Liver (tissue), 3 donors: ENCODE data around the gene KRT76.

Experiments used
- EGR1 ChIP-seq, 2 donors: IDR thresholded peaks; 2 replicates each; pipeline ENCODE4 v1.6.1; 2016 to 2018; ENCODE audit warnings: antibody characterized with exemption in 2 of 2, low read depth in 2 of 2
- GABPA ChIP-seq, 2 donors: IDR thresholded peaks in 1 of 2; conservative IDR thresholded peaks in 1 of 2; 2 replicates each; pipeline ENCODE4 v1.6.1; 2016; ENCODE audit warnings: antibody characterized with exemption in 2 of 2, mild to moderate bottlenecking in 1 of 2, moderate library complexity in 1 of 2
- HNF4A ChIP-seq, 2 donors: conservative IDR thresholded peaks; 2 replicates each; pipeline ENCODE4 v1.6.1; 2016; ENCODE audit warnings: antibody characterized with exemption in 2 of 2, mild to moderate bottlenecking in 2 of 2
- HNF4G ChIP-seq: IDR thresholded peaks from 2 replicates; pipeline ENCODE4 v1.6.1; 2016; ENCODE audit warnings: antibody characterized with exemption
- JUND ChIP-seq, 2 donors: IDR thresholded peaks; 2 replicates each; pipeline ENCODE4 v1.6.1; 2016; ENCODE audit warnings: antibody characterized with exemption in 2 of 2
- RAD21 ChIP-seq, 2 donors: IDR thresholded peaks; 2 replicates each; pipeline ENCODE4 v1.6.1; 2016; ENCODE audit warnings: antibody characterized with exemption in 2 of 2, mild to moderate bottlenecking in 2 of 2
- SP1 ChIP-seq: IDR thresholded peaks from 2 replicates; pipeline ENCODE4 v1.6.1; 2018; ENCODE audit warnings: antibody characterized with exemption, mild to moderate bottlenecking
- TAF1 ChIP-seq: conservative IDR thresholded peaks from 2 replicates; pipeline ENCODE4 v1.6.1; 2016; ENCODE audit warnings: antibody characterized with exemption, mild to moderate bottlenecking
- YY1 ChIP-seq: IDR thresholded peaks from 2 replicates; pipeline ENCODE4 v1.6.1; 2016; ENCODE audit warnings: antibody characterized with exemption, mild to moderate bottlenecking
- ZBTB33 ChIP-seq: IDR thresholded peaks from 2 replicates; pipeline ENCODE4 v1.6.1; 2016; ENCODE audit warnings: antibody characterized with exemption
- TF ChIP-seq, protein P1 (sequence below): fragments of 150-350 bp; IDR thresholded peaks from 2 replicates; pipeline ENCODE4 v1.5.1; 2017; ENCODE audit warnings: improper control_type of control experiment, low read depth, low read length; ENCODE audit not compliant: missing input control
- TF ChIP-seq, protein P2 (sequence below): IDR thresholded peaks from 2 replicates; pipeline ENCODE4 v1.6.1; 2016; ENCODE audit warnings: antibody characterized with exemption
- TF ChIP-seq, protein P3 (sequence below): IDR thresholded peaks from 2 replicates; pipeline ENCODE4 v1.6.1; 2016; ENCODE audit warnings: antibody characterized with exemption, mild to moderate bottlenecking
- donor health status: healthy.
- donor health status: healthy.

DNA sequence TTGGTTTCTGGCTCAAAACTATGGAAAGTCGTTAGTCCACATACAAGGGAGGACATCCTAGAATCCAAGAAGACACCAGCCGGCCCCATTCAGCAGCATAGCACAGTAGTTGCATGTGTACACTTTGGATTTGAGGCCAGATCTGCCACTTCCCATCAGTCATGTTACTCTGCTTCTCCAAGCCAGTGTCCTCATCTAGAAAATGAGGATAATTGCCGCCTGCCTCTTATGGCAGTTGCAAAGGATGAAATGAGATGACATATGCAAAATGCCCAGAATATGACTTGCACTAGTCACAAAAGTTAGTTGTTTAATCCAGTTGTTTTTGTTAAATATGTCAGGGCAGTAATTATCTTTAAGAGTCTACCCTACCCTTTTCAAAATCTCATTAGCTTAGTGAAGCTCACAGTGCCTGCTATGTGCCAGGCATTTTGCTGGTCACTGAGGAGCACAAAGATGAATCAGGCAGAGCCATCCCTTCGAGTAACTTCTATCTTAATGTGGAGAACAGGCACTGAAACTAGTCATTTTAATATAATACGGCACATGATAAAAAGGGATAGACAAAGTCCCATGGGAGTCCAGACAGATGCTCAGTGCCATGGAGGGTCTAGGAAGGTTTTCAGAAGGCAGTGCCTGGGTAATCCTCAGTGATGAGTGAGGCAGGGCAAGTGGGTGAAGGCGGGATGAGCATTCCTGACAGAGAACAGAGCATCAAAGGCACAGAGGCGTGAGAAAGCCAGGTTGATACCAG is 6.6 kb upstream of the KRT76 start:
- TF ChIP-seq RAD21 (IDR thresholded peaks at IDR 0.05): no peak
- no peak for TF ChIP-seq JUND (IDR thresholded peaks at IDR 0.05)
- TF ChIP-seq EGR1 (IDR thresholded peaks at IDR 0.05; ENCODE audit: low read depth in 2 of 2): no peak
- TF ChIP-seq, protein P1, sequence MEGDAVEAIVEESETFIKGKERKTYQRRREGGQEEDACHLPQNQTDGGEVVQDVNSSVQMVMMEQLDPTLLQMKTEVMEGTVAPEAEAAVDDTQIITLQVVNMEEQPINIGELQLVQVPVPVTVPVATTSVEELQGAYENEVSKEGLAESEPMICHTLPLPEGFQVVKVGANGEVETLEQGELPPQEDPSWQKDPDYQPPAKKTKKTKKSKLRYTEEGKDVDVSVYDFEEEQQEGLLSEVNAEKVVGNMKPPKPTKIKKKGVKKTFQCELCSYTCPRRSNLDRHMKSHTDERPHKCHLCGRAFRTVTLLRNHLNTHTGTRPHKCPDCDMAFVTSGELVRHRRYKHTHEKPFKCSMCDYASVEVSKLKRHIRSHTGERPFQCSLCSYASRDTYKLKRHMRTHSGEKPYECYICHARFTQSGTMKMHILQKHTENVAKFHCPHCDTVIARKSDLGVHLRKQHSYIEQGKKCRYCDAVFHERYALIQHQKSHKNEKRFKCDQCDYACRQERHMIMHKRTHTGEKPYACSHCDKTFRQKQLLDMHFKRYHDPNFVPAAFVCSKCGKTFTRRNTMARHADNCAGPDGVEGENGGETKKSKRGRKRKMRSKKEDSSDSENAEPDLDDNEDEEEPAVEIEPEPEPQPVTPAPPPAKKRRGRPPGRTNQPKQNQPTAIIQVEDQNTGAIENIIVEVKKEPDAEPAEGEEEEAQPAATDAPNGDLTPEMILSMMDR: no peak
- TF ChIP-seq, protein P2, sequence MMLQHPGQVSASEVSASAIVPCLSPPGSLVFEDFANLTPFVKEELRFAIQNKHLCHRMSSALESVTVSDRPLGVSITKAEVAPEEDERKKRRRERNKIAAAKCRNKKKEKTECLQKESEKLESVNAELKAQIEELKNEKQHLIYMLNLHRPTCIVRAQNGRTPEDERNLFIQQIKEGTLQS: no peak
- no peak for TF ChIP-seq HNF4A (conservative IDR thresholded peaks at IDR 0.05)
- no peak for TF ChIP-seq GABPA (IDR thresholded peaks at IDR 0.05 in 1 of 2, conservative IDR thresholded peaks at IDR 0.05 in 1 of 2)
- TF ChIP-seq ZBTB33: no peak
- TF ChIP-seq, protein P3, sequence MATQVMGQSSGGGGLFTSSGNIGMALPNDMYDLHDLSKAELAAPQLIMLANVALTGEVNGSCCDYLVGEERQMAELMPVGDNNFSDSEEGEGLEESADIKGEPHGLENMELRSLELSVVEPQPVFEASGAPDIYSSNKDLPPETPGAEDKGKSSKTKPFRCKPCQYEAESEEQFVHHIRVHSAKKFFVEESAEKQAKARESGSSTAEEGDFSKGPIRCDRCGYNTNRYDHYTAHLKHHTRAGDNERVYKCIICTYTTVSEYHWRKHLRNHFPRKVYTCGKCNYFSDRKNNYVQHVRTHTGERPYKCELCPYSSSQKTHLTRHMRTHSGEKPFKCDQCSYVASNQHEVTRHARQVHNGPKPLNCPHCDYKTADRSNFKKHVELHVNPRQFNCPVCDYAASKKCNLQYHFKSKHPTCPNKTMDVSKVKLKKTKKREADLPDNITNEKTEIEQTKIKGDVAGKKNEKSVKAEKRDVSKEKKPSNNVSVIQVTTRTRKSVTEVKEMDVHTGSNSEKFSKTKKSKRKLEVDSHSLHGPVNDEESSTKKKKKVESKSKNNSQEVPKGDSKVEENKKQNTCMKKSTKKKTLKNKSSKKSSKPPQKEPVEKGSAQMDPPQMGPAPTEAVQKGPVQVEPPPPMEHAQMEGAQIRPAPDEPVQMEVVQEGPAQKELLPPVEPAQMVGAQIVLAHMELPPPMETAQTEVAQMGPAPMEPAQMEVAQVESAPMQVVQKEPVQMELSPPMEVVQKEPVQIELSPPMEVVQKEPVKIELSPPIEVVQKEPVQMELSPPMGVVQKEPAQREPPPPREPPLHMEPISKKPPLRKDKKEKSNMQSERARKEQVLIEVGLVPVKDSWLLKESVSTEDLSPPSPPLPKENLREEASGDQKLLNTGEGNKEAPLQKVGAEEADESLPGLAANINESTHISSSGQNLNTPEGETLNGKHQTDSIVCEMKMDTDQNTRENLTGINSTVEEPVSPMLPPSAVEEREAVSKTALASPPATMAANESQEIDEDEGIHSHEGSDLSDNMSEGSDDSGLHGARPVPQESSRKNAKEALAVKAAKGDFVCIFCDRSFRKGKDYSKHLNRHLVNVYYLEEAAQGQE: no peak
- no peak for TF ChIP-seq TAF1
- no peak for TF ChIP-seq HNF4G
- no peak for TF ChIP-seq YY1
- TF ChIP-seq SP1: no peak
